NCI-H1436 treated with DMSO at 0.1 percent for 48 hours (cell line): ENCODE measurements around the gene TNIP2.
"Not testable (repeated sequence)": the region's sequence is repeated elsewhere in the genome, so short reads cannot be mapped to it uniquely, and the experiment has no call there.

Experiments
- DNase-seq: peaks from one replicate; lab custom pipeline; 2025; lab: John Stamatoyannopoulos, UW

Gene TNIP2

DNA sequence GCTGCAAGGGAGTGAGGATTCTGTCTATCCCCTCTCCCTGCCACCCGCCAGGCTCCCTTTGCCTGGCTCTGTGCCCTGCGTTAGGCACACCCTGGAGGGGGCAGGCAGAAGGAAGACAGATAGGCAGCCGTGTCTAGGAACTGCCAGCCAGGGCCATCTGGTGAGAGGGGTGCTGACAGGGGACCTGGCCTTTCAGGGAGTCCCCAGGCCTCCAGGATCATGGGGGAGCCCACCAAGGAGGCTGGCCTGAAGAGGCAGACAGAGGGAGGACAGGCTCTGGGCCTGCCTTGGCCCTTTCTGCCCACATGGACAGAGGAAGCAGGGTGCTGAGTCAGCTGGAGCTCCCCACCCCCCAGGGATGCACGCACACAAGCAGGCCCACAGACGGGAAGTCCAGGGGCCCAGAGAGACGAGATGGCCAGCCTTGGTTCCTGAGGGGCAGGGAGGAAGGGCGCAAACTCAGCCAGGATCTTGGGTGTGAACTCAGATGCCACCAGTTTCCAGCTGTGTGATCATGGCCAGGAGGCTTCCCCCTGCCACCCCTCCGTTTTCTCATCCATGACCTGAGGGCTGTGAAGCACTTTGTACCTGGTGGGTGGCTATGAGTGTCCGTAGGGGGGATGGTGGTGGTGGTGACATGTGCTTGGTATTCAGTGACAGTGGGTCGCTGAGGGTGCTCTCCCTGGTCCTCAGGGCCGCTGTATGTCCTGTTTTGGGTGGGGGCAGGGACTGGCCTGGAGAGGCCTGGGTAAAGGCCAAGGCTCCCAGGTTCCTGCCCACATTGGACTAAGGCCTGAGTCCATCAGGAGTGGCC, 38.6 kb upstream of the TNIP2 start:
- DNase-seq = no peak

DNA sequence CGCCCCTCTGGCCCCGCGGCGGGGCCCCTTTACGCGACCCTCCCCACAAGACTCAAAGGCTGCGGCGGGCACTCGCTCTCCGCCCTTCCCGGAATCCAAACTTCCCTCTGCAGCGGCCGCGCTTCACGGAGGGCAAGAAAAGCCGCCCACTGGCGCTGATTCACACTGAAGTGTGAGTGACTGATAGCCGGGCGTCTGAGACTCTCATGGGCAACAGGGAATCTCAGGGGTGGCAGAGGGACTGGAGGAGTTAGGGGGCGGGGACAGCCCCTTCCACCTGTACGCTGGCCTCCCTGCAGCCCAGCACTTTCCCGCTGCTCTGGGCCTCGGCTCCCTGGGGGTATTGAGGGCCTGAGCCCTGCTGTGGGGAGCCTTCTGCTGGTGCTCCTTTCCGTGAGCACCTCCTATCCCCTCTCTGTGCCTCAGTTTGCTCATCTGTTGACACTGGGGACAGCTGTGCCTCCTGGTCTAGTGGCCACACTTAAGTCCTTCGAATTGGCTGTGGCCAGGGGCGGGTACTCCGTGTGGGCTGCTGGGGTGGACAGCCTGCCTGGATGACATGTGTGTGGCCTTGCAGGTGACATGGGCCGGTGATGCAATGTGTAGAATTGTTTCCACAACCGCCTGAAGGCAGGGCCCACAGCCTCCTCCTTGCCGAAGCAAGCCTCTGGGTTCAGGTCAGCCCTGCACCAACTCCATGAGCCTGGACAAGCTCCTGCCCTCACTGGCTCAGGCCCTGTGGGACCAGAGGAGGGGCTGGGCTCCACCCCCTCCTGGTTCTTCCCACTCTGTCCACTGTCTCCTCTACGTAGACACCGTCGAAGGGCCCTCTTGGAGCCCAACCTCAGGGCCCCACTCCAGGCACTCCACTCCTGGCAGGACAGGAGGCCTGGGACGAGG, 37.7 kb upstream of the TNIP2 start:
- DNase-seq = no peak

DNA sequence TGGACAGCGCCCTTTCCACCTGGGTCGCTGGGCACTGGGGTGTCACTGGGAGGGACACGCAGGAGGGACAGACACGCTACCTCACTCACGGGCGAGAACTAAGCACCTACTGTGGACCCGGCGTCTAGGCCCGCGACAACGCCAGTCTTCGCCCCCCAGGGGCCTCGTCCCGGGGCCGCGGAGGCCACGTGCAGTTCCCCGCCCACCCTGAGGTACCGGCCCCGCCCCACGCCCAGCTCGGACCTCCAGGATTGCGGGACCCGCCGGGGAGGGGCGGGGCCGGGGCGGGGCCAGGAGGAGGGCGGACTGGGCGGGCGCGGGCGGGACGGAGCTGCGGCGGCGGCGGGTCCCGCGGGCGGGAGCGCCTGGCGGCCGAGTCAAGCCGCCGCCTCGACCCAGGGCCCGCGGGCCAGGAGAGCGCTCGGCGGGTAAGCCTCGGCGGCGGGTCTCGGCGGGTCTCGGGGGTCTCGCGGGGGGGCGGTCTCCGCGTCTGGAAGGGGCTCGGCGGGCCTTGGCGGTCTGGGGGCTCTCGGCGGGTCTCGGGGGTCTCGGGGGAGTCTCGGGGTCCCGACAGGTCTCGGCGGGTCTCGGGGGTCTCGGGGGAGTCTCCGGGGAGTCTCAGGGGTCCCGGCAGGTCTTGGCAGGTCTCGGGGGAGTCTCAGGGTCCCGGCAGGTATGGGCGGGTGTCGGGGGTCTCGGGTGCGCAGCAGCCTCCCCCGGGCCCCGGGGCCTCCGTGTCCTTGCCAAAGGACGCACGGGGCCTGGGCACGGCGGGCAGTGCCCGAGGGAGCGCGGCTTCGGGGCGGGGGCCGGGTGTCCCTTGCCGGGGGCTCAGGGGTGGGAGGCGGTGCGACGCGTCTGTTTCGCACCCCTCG, 36.8 kb upstream of the TNIP2 start, which contains the start of gene SH3BP2:
SH3BP2 (plus strand) TSS at position 375 of the 875 bp plus-strand sequence. CDS start 27,533 bp downstream, outside the sequence.
- DNase-seq = no peak

DNA sequence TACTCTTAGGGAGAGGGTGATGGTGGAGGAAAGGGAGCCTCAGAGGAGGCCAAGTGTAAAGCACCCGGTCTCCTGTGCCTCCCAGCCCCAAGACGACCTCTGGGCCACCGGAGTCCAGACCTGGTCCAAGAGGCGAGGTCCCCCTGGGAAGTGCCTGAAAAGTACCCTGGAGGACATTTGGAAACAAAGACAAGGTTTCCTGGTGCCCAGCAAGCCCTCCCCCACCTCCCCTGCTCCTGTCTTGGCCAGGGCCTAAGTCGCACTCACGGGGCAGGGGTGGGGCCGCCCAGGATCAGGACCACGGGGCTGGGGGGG, 36.2 kb upstream of the TNIP2 start:
- DNase-seq = no peak

DNA sequence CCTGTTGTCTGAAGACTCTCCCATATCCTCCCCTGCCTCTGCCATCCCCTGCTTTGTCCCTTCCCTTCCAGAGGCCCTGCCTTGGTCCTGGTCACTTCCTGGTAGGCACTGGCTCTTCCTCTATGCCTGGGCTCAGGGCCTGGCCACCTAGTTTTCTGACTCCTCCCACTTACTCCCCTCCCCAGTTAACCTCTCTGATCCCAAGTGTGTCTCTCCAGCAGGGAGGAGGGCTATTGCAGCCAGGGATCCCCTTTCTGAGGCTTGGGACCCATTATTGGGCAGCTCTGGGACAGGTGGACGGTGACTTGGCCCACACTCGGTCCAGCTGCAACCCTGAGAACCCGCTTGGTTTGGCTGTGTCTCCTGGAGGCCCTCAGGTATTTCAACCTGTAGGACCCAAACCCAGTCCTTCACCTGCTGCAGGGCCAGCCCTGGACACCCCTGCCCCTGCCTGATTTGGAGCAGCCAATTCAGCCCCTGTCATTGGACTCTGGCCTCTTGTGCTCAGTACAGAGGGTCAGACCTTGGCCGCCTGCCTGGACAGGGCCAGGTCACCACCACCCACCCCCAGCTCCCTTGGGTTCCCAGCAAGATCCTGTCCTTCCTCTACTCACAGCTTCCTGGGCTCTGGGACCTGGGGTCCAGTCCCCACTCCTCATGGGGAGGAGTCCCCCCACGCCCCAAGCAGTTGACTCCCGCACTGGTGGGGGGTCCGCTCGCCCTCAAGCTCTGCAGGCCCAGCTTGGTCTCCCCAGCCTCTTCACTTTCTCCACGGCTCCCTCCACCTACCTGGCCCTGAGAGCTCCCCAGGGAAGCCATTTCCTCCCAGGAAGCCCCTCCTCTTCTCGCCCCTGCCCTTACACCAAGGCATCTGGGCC, 35.6 kb upstream of the TNIP2 start:
- DNase-seq = no peak

DNA sequence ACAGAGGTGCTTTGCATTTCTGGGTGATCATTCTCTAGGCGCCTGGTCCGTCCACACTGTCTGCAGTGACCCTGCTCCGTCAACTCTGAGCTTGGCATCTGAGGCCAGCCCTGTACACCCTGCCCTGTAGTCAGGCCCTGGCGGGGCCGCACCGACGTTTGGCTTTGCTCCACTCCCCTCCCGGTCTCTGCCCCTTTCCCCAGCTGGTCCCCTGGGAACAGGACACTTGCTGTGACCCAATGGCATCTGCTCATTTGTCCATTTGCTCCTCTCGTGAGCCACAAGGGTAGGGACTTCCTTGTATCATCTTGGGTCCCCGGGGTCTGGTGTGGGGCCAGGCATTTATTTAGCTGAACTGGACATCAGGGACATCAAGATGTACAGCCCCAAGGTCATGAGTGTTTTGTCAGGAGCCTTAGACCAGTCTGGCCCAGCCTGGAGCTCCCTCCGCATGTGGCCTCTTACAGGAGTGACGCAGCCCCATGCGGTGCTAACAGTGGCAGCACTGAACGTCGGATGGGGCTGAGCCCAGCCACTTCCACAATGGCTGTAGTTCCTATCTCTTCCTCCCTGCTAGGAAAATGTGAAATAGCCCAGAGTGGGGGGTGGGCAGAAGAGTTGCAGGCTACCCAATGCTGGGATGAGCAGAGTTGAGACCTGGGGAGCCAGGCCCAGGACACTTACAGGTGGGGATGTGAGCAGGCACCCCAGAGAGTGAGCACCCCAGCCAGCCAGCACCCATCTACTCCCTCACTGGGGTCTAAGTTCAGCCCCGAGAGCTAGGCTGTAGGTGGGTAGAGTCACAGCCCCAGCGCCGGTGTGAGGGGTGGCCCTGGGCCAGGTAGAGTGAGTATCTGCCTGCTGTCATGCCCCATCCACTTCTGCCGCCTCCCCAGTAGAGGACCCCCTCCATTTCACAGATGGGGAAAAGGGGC, 34.7 kb upstream of the TNIP2 start:
- no peak for DNase-seq

DNA sequence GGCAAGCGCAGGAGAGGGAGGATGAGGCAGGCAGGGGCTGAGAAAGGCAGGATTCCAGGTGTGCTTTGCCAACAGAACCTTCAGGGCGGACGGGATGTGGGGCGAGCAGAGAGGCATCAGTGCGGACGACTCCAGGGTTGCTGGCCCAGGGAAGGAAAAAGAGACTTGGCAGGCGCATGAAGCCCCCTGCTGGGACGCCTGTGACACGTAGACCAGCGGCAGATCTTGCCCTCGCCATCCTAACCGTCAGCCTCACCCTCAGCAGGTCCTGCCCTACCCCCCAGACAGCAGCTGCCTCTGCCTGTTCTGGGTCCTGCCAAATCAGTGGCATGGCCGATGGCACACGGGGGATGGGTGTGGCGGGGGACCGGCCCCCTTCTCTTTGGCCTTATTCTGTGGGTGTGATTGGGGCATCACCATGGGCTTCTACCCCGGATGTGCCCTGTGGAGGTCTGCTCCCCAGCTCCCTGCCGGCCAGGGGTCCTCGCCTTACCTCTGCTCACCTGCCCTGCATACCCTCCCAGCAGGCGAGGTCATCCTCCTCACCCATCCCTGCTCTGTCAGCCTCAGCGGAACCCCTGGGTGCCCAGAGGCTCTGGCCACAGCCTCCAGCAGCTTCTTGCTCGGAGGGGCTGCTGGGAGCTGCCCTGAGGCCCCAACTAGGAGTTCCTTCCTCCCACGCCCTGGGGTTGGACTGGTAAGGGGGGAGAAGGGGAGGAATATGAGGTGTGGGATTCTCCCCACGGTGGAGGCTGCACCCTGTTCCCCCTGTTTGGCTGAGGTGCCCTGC, 33.9 kb upstream of the TNIP2 start:
- no peak for DNase-seq

DNA sequence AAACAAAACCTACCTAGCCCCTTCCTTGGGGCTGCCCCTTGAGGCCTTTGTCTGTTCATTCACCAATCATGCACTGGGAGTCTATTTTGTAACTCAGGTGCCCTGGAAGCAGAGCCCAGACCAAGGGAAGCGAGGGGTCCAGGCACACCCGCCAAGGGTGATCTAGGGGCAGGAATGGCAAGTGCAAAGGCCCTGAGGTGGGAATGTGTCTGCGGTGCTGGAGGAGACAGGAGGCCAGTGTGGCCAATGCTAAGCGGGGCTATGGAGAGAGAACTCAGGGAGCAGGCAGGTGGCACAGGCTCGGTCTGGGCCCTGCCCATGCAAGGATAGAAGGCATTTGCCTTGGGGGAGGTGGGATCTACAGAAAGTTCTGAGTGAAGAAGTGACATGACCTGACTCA, 33.2 kb upstream of the TNIP2 start:
- no peak for DNase-seq

DNA sequence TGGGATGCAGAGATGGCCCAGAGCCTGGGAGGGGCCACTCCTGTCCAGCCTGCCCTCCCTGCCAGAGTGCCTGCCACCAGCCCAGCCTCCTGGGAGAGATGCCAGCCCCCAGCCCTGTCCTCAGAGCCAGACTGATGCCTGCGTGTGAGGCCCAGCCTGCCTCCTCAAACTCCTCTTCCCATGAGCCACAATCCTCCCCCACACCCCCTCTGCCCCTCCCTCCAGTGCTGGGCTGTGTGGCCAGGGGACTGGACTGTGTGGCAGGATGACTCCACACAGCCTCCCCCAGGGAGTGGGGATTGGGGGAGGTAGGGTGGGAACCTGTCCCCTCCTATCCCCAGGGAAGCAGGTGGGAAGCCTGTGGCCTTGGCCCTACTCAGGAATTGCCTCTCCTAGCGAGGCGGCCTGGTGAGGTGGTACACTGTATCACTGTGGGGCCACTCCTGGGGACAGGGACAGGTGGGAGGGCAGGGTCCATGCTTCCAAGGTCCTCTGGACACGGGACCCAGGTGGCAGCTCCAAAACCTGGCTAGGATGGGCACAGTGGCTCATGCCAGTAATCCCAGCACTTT, 32.5 kb upstream of the TNIP2 start:
- no peak for DNase-seq

DNA sequence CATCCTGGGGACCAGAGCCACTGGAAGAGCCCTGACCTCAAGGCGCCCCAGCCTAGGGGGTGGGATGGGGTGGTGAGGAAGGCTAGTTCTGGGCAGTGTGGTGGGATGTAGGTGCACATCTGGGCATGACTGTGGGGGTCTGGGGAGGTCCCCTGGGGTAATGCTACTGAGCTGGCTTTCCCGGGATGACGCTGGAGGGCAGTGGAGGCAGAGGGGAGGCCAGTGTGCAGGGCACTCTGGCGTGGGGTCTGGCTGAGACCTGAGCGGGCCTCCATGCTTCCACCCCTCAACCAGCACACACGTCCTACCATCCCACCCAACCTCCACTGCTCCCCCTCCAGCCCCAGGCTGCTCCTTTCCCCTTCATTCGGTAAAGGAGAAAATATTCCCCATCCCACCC, 32.0 kb upstream of the TNIP2 start:
- DNase-seq = no peak

DNA sequence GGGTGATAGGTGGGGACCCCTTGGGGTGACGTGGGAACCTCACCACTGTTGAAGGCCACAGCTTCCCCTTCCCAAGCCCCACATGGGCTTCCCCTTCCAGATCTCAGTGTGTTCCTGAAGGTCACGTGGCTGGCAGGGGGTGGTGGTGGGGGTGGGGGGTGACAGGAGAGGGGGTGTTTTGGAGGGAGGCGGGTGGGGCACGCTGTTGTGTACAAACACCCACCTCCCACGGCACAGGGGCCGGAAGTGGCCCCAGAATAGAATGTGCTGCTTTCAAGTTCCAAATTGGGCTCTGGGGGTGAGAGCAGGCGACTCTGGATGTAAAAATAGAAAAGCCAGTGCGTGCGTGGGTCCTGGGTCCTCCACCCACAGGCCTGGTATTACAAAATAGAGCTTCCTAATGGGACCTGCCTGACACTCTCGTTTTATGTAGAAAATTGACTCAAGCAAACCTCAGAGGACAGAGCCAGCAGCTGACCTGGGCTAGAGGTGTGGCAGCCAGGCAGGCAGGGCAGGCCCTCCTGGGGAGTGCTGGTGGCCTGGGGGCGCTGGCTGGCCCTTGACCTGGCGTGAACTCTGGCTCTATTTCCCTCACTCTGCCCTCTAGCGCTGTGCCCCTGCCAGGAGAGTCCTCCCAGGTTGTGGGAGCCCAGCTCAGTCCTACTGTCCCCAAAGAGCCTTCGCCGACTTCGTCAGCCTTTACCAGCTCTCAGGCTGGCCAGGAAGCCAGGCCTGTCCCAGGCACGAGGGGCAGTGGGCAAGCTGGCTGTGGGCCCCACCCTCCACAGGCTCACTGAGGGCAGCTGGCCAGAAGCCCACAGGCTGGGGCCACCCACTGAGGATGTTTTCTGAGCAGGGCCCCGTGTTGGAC, 31.3 kb upstream of the TNIP2 start:
- no peak for DNase-seq

DNA sequence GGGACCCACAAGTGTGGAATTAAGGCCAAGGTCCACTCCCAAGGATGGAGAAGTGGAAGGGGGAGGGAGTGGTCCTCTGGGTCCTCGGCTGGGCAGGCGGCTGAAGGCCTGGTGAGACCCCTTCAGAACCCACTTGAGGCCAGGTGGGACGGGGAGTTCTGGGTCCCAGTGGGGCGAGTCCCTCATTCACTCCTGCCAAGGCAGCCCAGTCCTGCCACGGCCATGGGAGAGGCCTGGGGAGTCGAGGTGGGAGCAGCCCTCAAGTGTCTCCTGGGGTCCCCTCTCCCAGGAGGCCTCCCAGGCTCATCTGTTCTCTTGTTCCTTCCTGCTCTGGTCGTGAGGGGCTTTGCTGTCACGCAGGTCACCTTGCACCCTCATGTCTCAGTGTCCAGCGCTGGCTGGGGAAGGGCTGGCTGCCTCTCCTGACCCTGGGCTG, 30.7 kb upstream of the TNIP2 start:
- DNase-seq = no peak

DNA sequence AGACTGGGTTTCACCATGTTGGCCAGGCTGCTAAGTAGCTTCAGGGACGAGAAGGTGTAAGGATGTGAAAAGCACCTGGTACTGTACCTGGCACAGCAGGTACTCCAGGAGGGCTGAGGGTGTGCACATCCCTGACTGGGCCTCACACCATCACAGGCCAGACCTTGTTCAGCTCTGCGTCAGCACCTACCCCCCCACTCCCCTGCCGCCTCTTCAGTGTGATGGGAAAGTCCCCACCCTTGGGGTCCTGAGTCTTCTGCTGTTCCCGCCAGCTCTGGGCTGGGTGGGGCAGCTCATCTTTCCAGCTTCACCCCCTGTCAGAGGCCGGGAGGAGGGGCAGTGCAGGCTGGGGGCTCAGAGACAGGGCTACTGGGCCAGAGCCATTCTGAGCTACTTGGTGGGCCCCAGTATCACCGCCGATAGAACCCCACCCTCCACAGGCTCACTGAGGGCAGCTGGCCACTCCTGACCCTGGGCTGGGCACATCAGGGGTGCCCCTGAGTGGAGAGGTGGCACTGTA, 30.1 kb upstream of the TNIP2 start:
- no peak for DNase-seq

DNA sequence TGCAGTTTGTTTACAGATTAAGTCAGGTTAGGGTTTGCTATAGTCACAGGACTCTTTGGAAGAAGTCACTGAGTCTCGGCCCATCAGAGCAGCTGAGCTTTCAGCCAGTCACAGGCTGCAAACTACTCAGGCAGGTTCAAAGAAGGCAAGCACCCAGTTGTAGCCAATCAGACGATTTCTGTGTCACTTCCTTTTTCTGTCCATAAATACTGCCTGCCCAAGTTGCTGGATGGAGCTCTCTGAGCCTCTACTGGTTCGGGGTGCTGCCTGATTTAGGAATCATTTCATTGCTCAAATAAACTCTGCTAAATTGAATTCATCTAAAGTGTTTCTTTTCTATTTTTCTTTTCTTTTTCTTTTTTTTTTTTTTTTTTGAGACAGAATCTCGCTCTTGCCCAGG, 29.5 kb upstream of the TNIP2 start:
- DNase-seq = no peak

DNA sequence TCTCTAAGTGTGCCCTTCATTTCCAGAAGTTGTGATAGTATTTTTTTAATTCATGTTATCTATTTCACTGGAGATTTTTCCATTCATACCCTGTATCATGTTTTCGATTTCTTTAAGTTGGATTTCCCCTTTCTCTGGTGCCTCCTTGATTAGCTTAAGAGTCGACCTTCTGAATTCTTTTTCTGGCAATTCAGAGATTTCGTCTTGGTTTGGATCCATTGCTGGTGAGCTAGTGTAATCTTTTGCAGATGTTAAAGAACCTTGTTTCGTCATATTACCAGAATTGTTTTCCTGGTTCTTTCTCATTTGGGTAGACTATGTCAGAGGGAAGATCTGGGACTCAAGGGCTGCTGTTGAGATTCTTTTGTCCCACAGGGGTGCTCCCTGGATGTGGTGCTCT, 27.7 kb upstream of the TNIP2 start:
- no peak for DNase-seq

DNA sequence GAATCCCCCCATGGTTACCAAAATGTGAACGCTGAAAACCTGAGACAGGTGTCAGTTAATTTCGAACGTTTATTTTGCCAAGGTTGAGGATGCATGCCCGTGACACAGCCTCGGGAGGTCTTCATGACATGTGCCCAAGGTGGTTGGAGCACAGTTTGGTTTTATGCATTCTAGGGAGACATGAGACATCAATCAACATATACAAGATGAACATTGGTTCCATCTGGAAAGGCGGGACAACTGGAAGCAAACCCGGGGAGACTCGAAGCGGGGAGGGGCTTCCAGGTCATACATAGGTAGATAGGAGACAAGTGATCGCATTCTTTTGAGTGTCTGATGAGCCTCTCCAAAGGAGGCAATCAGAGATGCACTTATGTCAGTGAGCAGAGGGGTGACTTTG, 25.8 kb upstream of the TNIP2 start:
- DNase-seq = no peak

DNA sequence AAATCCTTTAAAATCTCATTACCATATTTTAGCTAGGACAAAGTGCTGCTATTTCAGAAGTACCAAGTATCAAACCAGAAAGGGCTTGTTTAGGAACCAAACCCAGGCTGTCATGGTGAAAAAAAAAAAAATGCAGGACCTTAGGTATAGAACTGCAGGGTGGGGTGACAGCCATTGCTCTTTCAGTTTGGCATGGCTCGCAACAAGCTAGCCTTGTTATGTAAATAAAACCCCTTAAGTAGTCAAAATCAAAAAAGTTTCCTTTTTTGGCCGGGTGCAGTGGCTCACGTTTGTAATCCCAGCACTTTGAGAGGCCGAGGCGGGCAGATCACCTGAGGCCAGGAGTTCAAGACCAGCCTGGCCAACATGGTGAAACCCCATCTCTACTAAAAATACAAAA, 24.5 kb upstream of the TNIP2 start:
- not testable (repeated sequence) for DNase-seq

DNA sequence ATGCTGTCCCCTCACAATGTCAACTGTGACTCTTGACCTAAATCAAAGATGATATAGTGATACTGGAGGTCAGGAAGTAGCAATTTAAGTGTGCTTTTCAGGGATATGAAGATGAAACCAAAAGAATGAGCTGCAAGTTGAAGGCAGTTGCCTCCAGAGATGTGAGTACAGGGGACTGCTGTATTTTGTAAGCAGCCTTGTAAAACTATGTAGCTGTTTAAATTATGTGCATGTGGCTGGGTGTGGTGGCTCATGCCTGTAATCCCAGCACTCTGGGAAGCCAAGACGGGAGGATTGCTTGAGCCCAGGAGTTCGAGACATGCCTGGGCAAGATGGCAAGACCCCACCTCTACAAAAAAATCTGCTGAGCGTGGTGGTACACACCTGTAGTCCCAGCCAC, 15.1 kb upstream of the TNIP2 start:
- no peak for DNase-seq
